ENCODE measurements around the gene PPIL6.

DNA sequence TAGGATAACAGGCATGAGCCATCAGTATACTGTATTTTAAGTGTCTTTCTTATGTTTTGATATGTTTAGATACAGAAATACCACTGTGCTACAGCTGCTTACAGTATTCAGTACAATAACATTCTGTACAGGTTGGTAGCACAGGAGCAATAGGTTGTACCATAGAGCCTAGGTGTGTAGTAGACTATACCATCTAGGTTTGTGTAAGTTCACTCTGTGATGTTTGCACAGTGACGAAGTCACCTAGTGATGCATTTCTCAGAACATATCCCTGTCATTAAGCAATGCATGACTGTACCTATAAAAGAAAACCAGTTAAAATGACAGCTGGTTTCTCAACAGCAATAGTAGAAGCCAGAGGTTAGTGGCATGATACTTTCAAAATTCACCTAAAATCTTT is 45.6 kb upstream of the PPIL6 start:
- TF ChIP-seq, protein P1, sequence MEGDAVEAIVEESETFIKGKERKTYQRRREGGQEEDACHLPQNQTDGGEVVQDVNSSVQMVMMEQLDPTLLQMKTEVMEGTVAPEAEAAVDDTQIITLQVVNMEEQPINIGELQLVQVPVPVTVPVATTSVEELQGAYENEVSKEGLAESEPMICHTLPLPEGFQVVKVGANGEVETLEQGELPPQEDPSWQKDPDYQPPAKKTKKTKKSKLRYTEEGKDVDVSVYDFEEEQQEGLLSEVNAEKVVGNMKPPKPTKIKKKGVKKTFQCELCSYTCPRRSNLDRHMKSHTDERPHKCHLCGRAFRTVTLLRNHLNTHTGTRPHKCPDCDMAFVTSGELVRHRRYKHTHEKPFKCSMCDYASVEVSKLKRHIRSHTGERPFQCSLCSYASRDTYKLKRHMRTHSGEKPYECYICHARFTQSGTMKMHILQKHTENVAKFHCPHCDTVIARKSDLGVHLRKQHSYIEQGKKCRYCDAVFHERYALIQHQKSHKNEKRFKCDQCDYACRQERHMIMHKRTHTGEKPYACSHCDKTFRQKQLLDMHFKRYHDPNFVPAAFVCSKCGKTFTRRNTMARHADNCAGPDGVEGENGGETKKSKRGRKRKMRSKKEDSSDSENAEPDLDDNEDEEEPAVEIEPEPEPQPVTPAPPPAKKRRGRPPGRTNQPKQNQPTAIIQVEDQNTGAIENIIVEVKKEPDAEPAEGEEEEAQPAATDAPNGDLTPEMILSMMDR (conservative IDR thresholded peaks at IDR 0.05; ENCODE audit: low read depth, low read length): no peak
- no peak for TF ChIP-seq EZH2 (IDR thresholded peaks at IDR 0.05; ENCODE audit: low read length, unreplicated experiment)
